ENCODE measurements around the gene NANOS3. TPM values are rescaled to one million over a fixed set of nuclear protein-coding genes. Genes with fewer than 3 reads are reported as not detected.
A peak's percentile ranks its signal among the peaks of the same experiment; 100 is the strongest.

Gene NANOS3
- total and polyA plus RNA-seq, 4 donors, result not detected

GRCh38 chr19:13906521-13906904 is 29.6 kb downstream of the NANOS3 start:
- TF ChIP-seq SP1 (IDR thresholded peaks at IDR 0.05) (no peak), HNF4A (conservative IDR thresholded peaks at IDR 0.05) (peak in 1 of 2 donors; percentile 12)
- peak; percentile 59 for DNase-seq (ENCODE audit: low spot score)
- WGBS, result 1% methylated on average over 13 of the region's 13 CpGs
- Histone ChIP-seq H3K4me1 (ENCODE audit: control insufficient read depth in 4 of 4, insufficient read depth in 4 of 4, low read length in 3 of 4) (peaks cover 6 to 36% (median 30%) of the 10 kb centered on the region in 4 donors), H3K9ac (ENCODE audit: low read depth in 1 of 2, low read length in 2 of 2) (peak overlapping the region in 1 of 2 donors; percentile 8), H3K27ac (ENCODE audit: low read depth in 1 of 2, low read length in 2 of 2) (peak overlapping the region; percentile 40 to 68), H3K27me3 (ENCODE audit: control insufficient read depth in 4 of 4, insufficient read depth in 4 of 4, low read length in 3 of 4) (no peaks in the 10 kb centered on the region), H3K9me3 (ENCODE audit: control insufficient read depth in 4 of 4, low read length in 3 of 4) (no peaks in the 10 kb centered on the region), H3K4me3 (ENCODE audit: low read depth in 1 of 3, low read length in 3 of 3) (peak overlapping the region; percentile 61 to 76 (median 63)), H3K36me3 (ENCODE audit: control insufficient read depth in 4 of 4, insufficient read depth in 3 of 4, low read depth in 1 of 4, low read length in 3 of 4) (no peaks in the 10 kb centered on the region)

- Histone ChIP-seq H3K4me3 (ENCODE audit: low read depth in 1 of 3, low read length in 3 of 3) (peak overlapping the region in 2 of 3 donors; percentile 61 to 63), H3K27me3 (ENCODE audit: control insufficient read depth in 4 of 4, insufficient read depth in 4 of 4, low read length in 3 of 4) (no peaks in the 10 kb centered on the region), H3K27ac (ENCODE audit: low read depth in 1 of 2, low read length in 2 of 2) (no peak overlapping the region), H3K9me3 (ENCODE audit: control insufficient read depth in 4 of 4, low read length in 3 of 4) (no peaks in the 10 kb centered on the region), H3K4me1 (ENCODE audit: control insufficient read depth in 4 of 4, insufficient read depth in 4 of 4, low read length in 3 of 4) (peaks cover 6 to 36% (median 30%) of the 10 kb centered on the region in 4 donors), H3K36me3 (ENCODE audit: control insufficient read depth in 4 of 4, insufficient read depth in 3 of 4, low read depth in 1 of 4, low read length in 3 of 4) (no peaks in the 10 kb centered on the region), H3K9ac (ENCODE audit: low read depth in 1 of 2, low read length in 2 of 2) (peak overlapping the region in 1 of 2 donors; percentile 8)
- no peak for TF ChIP-seq TAF1 (conservative IDR thresholded peaks at IDR 0.05)
- TF ChIP-seq, protein P1, sequence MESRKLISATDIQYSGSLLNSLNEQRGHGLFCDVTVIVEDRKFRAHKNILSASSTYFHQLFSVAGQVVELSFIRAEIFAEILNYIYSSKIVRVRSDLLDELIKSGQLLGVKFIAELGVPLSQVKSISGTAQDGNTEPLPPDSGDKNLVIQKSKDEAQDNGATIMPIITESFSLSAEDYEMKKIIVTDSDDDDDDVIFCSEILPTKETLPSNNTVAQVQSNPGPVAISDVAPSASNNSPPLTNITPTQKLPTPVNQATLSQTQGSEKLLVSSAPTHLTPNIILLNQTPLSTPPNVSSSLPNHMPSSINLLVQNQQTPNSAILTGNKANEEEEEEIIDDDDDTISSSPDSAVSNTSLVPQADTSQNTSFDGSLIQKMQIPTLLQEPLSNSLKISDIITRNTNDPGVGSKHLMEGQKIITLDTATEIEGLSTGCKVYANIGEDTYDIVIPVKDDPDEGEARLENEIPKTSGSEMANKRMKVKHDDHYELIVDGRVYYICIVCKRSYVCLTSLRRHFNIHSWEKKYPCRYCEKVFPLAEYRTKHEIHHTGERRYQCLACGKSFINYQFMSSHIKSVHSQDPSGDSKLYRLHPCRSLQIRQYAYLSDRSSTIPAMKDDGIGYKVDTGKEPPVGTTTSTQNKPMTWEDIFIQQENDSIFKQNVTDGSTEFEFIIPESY (IDR thresholded peaks at IDR 0.05), result no peak
- TF ChIP-seq RXRA (IDR thresholded peaks at IDR 0.05), result no peak
- no peak for TF ChIP-seq RAD21 (IDR thresholded peaks at IDR 0.05)
- TF ChIP-seq HNF4G (IDR thresholded peaks at IDR 0.05), result no peak
- TF ChIP-seq REST (IDR thresholded peaks at IDR 0.05), result no peak
- TF ChIP-seq GABPA (IDR thresholded peaks at IDR 0.05 in 1 of 2, conservative IDR thresholded peaks at IDR 0.05 in 1 of 2), result no peak
- no peak for DNase-seq (ENCODE audit: low spot score)
- WGBS, result 92% methylated on average over 5 of the region's 5 CpGs
Observed at GRCh38 chr19:13906910-13907309, 30.0 kb downstream of the NANOS3 start.

DNA sequence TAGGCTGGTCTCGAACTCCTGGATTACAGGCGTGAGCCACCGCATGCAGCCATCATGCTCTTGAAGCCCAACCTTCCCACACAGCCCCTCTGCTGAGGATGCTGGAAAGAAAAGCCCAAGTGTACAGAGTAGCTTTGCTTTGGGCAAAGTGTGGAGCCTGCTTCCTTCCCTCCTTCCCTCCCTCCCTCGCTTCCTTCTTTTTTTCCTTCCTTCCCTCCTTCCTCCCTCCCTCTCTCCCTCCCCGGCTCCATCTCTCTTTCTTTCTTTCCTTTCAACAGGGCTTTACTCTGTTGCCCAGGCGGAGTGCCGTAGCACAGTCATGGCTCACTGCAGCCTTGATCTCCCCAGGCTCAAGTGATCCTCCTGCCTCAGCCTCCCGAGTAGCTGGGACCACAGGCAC is 31.7 kb downstream of the NANOS3 start:
- Histone ChIP-seq H3K27me3 (ENCODE audit: control insufficient read depth in 4 of 4, insufficient read depth in 4 of 4, low read length in 3 of 4) (no peaks in the 10 kb centered on the region), H3K27ac (ENCODE audit: low read depth in 1 of 2, low read length in 2 of 2) (no peak overlapping the region), H3K36me3 (ENCODE audit: control insufficient read depth in 4 of 4, insufficient read depth in 3 of 4, low read depth in 1 of 4, low read length in 3 of 4) (peaks cover 0 to 13% (median 2%) of the 10 kb centered on the region in 4 donors), H3K9ac (ENCODE audit: low read depth in 1 of 2, low read length in 2 of 2) (no peak overlapping the region), H3K4me3 (ENCODE audit: low read depth in 1 of 3, low read length in 3 of 3) (no peak overlapping the region), H3K9me3 (ENCODE audit: control insufficient read depth in 4 of 4, low read length in 3 of 4) (no peaks in the 10 kb centered on the region), H3K4me1 (ENCODE audit: control insufficient read depth in 4 of 4, insufficient read depth in 4 of 4, low read length in 3 of 4) (peaks cover 6 to 36% (median 30%) of the 10 kb centered on the region in 4 donors)
- DNase-seq (ENCODE audit: low spot score), result no peak
- WGBS, result 93% methylated on average over 8 of the region's 8 CpGs
- TF ChIP-seq MAX (IDR thresholded peaks at IDR 0.05) (no peak), TAF1 (conservative IDR thresholded peaks at IDR 0.05) (no peak), HNF4G (IDR thresholded peaks at IDR 0.05) (no peak), RXRA (IDR thresholded peaks at IDR 0.05) (no peak), SP1 (IDR thresholded peaks at IDR 0.05) (no peak), ATF3 (IDR thresholded peaks at IDR 0.05) (no peak), RAD21 (IDR thresholded peaks at IDR 0.05) (no peak), JUND (IDR thresholded peaks at IDR 0.05) (no peak), REST (IDR thresholded peaks at IDR 0.05) (no peak), FOXA1 (IDR thresholded peaks at IDR 0.05) (no peak), HNF4A (conservative IDR thresholded peaks at IDR 0.05) (no peak)
- TF ChIP-seq, protein P2, sequence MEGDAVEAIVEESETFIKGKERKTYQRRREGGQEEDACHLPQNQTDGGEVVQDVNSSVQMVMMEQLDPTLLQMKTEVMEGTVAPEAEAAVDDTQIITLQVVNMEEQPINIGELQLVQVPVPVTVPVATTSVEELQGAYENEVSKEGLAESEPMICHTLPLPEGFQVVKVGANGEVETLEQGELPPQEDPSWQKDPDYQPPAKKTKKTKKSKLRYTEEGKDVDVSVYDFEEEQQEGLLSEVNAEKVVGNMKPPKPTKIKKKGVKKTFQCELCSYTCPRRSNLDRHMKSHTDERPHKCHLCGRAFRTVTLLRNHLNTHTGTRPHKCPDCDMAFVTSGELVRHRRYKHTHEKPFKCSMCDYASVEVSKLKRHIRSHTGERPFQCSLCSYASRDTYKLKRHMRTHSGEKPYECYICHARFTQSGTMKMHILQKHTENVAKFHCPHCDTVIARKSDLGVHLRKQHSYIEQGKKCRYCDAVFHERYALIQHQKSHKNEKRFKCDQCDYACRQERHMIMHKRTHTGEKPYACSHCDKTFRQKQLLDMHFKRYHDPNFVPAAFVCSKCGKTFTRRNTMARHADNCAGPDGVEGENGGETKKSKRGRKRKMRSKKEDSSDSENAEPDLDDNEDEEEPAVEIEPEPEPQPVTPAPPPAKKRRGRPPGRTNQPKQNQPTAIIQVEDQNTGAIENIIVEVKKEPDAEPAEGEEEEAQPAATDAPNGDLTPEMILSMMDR (IDR thresholded peaks at IDR 0.05; ENCODE audit: low read depth, low read length, missing input control), result no peak

Measured in liver (tissue), 9 donors.